Measurements from ENCODE around the gene AEBP2. TPM values are rescaled to one million over a fixed set of nuclear protein-coding genes. Genes with fewer than 3 reads are reported as not detected.
"Not testable (repeated sequence)": the region's sequence is repeated elsewhere in the genome, so short reads cannot be mapped to it uniquely, and the experiment has no call there.

The AEBP2 gene
- total RNA-seq, 2 donors from 2014 or later, result 28.3 to 79.6 TPM

DNA sequence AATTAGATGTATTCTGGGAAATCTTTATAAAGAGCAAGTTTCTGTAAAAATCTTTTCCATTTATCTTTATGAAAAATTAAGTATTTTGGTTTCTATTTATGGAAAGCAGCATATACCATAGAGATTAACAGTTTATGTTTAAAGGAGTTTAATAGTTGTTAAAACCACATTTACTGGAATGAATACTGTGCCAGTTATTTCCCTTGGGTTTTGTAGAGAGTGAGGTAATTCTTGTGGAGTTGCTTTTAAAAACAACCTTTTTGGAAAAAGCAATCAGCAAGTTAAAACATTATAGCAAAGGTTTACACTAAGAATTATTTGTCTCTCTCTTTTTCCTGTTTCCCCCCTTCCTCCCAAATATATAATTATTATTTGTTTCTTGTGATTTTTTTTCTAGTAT is 34.9 kb downstream of the AEBP2 start:
- Histone ChIP-seq H3K4me1 (ENCODE audit: control insufficient read depth in 1 of 2, low read depth in 2 of 2) (peaks cover 17 to 58% of the 10 kb centered on the region in 2 donors), H3K4me3 (no peak overlapping the region), H3K9me3 (no peaks in the 10 kb centered on the region), H3K36me3 (no peaks in the 10 kb centered on the region), H3K27me3 (replicated peaks; ENCODE audit: insufficient read depth) (no peaks in the 10 kb centered on the region), H3K27ac (peak overlapping the region in 1 of 2 donors; percentile 47)
- ATAC-seq (ENCODE audit: insufficient number of reproducible peaks, low FRiP score, low read depth) (no peak), DNase-seq (ENCODE audit: low spot score) (no peak)
- TF ChIP-seq, protein P1, sequence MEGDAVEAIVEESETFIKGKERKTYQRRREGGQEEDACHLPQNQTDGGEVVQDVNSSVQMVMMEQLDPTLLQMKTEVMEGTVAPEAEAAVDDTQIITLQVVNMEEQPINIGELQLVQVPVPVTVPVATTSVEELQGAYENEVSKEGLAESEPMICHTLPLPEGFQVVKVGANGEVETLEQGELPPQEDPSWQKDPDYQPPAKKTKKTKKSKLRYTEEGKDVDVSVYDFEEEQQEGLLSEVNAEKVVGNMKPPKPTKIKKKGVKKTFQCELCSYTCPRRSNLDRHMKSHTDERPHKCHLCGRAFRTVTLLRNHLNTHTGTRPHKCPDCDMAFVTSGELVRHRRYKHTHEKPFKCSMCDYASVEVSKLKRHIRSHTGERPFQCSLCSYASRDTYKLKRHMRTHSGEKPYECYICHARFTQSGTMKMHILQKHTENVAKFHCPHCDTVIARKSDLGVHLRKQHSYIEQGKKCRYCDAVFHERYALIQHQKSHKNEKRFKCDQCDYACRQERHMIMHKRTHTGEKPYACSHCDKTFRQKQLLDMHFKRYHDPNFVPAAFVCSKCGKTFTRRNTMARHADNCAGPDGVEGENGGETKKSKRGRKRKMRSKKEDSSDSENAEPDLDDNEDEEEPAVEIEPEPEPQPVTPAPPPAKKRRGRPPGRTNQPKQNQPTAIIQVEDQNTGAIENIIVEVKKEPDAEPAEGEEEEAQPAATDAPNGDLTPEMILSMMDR (IDR thresholded peaks at IDR 0.05), result no peak

DNA sequence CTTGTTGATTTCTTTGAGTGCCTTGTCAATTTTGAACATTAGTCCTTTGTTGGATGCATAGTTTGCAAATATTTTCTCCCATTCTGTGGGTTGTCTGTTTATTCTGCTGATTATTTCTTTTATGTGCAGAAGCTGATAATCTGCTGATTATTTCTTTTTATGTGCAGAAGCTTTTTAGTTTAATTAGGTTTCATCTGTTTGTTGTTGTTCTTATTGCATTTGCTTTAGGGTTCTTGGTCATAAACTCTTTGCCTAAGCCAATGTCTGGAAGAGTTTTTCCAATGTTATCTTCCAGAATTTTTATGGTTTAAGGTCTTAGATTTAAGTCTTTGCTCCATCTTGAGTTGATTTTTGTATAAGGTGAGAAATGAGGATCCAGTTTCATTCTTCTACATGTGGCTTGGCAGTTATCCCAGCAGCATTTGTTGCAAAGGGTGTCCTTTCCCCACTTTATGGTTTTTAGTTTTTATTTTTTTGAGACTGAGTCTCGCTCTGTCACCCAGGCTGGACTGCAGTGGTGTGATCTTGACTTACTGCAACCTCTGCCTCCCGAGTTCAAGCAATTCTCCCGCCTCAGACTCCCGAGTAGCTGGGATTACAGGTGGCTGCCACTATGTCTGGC is 36.7 kb downstream of the AEBP2 start:
- H3K4me1 ChIP-seq (ENCODE audit: control insufficient read depth in 1 of 2, low read depth in 2 of 2), result peaks cover 13 to 39% of the 10 kb centered on the region in 2 donors
- H3K9me3 ChIP-seq; H3K27ac ChIP-seq; H3K36me3 ChIP-seq; ATAC-seq (ENCODE audit: insufficient number of reproducible peaks, low FRiP score, low read depth); H3K4me3 ChIP-seq; DNase-seq (ENCODE audit: low spot score); H3K27me3 ChIP-seq (replicated peaks; ENCODE audit: insufficient read depth): not testable (repeated sequence)

DNA sequence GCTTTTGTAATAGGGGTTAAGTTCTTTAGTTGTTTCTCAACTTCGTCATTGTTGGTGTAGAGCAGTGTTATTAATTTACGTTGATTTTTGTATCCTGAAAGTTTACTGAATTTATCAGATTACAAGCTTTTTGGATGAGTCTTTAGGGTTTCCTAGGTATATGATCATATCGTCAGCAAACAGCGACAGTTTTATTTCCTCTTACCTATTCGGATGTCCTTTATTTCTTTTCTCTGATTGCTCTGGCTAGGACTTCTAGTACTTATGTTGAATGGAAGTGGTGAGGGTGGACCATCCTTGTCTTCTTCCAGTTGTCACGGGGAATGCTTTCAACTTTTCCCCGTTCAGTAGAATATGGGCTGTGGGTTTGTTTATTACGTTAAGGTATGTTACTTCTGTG is 37.8 kb downstream of the AEBP2 start:
- no peak overlapping the region for H3K4me3 ChIP-seq
- TF ChIP-seq, protein P1 (IDR thresholded peaks at IDR 0.05), result no peak

DNA sequence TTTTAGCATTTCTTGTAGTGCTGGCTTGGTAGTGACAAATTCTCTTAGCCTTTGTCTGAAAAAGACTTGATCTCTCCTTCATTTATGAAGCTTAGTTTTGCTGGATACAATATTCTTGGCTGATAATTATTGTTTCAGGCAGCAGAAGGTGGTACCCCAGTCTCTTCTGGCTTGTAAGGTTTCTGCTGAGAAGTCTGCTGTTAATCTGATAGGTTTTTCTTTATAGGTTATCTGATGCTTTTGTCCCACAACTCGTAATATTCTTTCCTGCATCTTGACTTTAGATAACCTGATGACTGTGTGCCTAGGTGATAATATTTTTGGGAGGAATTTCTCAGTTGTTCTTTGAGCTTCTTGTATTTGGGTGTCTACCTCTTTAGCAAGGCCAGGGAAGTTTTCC is 41.2 kb downstream of the AEBP2 start:
- no peak overlapping the region for H3K27ac ChIP-seq
- TF ChIP-seq, protein P1 (IDR thresholded peaks at IDR 0.05), result no peak
- no peak for DNase-seq (ENCODE audit: low spot score)

More for the DNA sequence above, 37.8 kb downstream of the AEBP2 start:
- no peak overlapping the region for H3K27ac ChIP-seq
- peaks cover 7% of the 10 kb centered on the region for H3K9me3 ChIP-seq
- ATAC-seq (ENCODE audit: insufficient number of reproducible peaks, low FRiP score, low read depth) (no peak), DNase-seq (ENCODE audit: low spot score) (no peak)
- H3K27me3 ChIP-seq (replicated peaks; ENCODE audit: insufficient read depth), result no peaks in the 10 kb centered on the region
- H3K36me3 ChIP-seq, result no peaks in the 10 kb centered on the region
- peaks cover 13 to 36% of the 10 kb centered on the region in 2 donors for H3K4me1 ChIP-seq (ENCODE audit: control insufficient read depth in 1 of 2, low read depth in 2 of 2)

DNA sequence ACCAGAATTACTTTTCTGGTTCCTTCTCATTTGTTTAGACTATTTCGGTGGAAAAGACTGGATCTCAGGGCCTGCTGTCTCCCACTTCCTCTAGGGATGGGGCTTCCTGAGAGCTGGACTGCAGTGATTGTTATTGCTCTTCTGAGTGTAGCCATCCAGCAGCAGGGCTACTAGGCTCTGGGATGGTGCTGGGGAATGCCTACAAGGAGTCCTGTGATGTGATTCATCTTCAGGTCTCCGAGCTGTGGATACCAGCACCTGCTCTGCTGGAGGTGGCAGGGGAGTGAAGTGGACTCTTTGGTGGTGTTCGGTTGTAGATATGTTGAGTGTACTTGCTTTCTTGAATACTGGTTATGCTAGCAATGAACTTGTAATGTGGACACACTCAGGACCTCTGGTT is 42.7 kb downstream of the AEBP2 start:
- peaks cover 3 to 29% of the 10 kb centered on the region in 2 donors for H3K4me1 ChIP-seq (ENCODE audit: control insufficient read depth in 1 of 2, low read depth in 2 of 2)
- DNase-seq (ENCODE audit: low spot score) (no peak), ATAC-seq (ENCODE audit: insufficient number of reproducible peaks, low FRiP score, low read depth) (no peak)
- TF ChIP-seq, protein P1 (IDR thresholded peaks at IDR 0.05), result no peak
- no peaks in the 10 kb centered on the region for H3K27me3 ChIP-seq (replicated peaks; ENCODE audit: insufficient read depth)
- no peak overlapping the region for H3K27ac ChIP-seq
- H3K36me3 ChIP-seq, result no peaks in the 10 kb centered on the region
- H3K4me3 ChIP-seq, result no peak overlapping the region
- H3K9me3 ChIP-seq, result peaks cover 7% of the 10 kb centered on the region

More for the DNA sequence above, 41.2 kb downstream of the AEBP2 start:
- H3K4me3 ChIP-seq, result no peak overlapping the region
- H3K27me3 ChIP-seq (replicated peaks; ENCODE audit: insufficient read depth), result no peaks in the 10 kb centered on the region
- peaks cover 3 to 34% of the 10 kb centered on the region in 2 donors for H3K4me1 ChIP-seq (ENCODE audit: control insufficient read depth in 1 of 2, low read depth in 2 of 2)
- ATAC-seq (ENCODE audit: insufficient number of reproducible peaks, low FRiP score, low read depth), result no peak
- no peaks in the 10 kb centered on the region for H3K36me3 ChIP-seq
- peaks cover 7% of the 10 kb centered on the region for H3K9me3 ChIP-seq

Data from thoracic aorta (tissue), 2 donors.